GM12873 (cell line): Measurements from ENCODE around the gene ACKR1.

Source experiments
- TF ChIP-seq, protein P1 (sequence below): IDR thresholded peaks from 2 replicates; pipeline ENCODE4 v1.5.1; 2012; ENCODE audit warnings: low read depth, mild to moderate bottlenecking, moderate library complexity, low read length, control low read depth; ENCODE audit not compliant: insufficient read depth; ENCODE audit errors: missing control alignments

The ACKR1 gene

DNA sequence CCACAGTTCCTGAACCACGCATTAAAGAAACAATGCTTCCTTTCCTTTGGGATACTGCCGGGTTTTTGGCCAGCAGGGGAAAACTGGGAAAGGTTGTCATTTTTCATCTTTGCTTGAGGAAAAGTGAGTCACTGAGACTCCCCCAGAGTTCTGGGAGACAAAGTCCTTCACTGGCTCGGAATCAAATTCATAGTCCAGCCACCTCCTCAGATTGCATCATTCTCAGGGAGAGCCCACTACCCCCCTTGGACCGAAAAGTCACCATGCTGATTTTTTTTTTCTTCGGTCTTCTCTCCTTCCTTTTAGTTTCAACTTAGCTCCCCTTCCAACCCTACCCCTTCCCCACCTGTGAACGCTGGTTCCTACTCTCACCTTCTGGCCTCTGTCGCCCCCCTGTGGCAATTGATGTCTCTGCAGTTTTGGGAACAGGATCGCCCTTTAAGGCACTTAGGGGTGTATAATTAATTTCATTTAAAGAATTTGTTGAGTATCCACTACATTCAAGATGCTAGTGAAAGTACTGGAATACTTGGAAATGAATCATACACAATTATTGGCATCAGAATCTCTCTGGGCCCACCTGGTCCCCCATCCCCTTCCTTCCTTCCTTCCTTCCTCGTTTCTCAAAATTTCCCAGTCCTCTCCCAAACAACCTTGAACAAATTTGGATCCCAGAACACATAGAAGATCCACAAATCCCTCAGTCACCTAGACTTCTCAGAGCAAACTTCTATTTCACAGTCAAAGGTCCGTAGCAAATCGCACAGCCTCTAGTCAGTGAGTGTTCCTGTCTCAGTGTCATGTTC, 6.9 kb downstream of the ACKR1 start:
- TF ChIP-seq, protein P1, sequence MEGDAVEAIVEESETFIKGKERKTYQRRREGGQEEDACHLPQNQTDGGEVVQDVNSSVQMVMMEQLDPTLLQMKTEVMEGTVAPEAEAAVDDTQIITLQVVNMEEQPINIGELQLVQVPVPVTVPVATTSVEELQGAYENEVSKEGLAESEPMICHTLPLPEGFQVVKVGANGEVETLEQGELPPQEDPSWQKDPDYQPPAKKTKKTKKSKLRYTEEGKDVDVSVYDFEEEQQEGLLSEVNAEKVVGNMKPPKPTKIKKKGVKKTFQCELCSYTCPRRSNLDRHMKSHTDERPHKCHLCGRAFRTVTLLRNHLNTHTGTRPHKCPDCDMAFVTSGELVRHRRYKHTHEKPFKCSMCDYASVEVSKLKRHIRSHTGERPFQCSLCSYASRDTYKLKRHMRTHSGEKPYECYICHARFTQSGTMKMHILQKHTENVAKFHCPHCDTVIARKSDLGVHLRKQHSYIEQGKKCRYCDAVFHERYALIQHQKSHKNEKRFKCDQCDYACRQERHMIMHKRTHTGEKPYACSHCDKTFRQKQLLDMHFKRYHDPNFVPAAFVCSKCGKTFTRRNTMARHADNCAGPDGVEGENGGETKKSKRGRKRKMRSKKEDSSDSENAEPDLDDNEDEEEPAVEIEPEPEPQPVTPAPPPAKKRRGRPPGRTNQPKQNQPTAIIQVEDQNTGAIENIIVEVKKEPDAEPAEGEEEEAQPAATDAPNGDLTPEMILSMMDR: peak; percentile 85

GRCh38 chr1:159212596-159212995, 7.9 kb downstream of the ACKR1 start:
- TF ChIP-seq, protein P1: no peak

DNA sequence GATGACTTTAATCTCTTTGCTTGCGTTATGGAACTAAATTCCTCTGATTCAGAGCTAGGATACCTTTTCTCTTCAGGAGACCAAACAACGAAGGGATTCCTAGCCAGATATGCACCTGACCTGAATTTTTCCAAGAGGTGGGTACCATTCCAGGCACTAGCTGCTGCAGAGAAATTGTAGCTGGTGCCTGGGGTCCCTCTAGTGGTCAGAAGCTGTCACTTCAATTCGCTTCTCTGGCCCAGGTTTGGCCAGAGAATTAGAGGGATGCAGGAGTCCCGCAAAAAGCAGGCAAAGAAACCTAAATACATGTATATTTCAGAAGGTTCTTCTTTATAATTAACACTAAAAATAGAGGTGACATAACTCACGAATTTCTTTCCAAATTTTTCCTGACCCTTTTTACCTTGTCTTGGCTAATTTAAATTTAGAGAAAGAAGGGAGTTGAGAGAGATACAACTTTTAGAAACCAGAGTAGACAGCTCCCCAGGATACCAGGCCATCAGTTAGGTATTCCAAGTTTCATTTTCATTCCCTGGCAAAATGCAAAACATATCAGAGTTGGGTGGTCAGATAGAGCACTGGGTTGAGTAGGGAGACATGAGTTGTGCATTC, 9.6 kb downstream of the ACKR1 start:
- TF ChIP-seq, protein P1: peak; percentile 94

DNA sequence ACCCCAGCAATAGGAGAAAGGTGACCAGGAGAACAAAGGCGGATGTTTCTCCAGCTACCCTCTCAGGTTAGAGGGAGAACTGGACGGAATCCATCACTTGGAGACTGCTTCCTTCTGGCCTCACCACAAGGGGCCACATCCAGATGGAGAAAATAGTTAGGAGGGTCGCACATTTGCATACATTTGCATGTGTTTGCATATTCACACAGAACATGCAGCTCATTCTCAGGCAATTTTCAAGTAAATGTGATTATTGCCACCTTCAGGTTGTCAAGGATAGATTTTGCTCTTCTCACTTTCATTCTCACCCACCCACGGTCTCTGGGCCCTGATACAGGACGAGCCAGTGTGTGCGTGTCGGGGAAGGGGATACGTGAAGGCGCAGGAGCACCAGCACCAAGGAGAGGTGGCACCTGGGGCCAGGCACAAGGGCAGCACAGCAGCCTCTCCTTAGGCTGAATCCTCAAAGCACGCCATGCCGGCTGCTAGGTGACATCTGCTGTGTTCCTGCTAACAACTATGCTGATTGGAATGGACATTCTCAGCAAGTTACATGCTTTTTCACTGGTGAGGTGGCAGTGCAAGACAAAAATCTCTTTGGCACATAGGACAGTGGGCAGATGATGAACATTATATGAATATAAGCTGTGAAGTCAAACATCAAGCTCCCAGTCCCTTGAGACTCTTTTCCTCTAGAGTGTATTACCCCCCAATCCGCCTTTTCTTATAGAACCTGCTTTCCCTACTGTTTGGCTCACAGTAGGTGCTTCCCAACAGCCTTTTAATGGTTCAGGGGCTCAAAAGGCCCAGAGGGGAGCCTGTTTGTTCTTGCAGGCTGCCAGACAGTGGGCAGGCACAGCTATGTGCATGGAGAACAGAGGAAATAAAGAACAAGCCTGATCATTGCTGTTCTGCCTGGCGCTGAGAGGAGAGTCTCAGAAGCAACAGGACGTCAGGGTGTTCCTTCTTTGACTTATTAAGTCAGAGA, 14.3 kb downstream of the ACKR1 start:
- TF ChIP-seq, protein P1: no peak

GRCh38 chr1:159222075-159222865, 17.6 kb downstream of the ACKR1 start:
- TF ChIP-seq, protein P1: no peak

GRCh38 chr1:159223004-159223403, 18.3 kb downstream of the ACKR1 start:
- TF ChIP-seq, protein P1: no peak
